HUES48 (cell line): Measurements from ENCODE around the gene PHF14.

Experiments
- H3K27ac ChIP-seq: one replicate; pipeline ENCODE4 v1.7.0; 2013; ENCODE audit warnings: low read depth, low read length, inconsistent platforms
- H3K27me3 ChIP-seq: 2 replicates; pipeline ENCODE4 v1.6.1; 2013; ENCODE audit warnings: mild to moderate bottlenecking, low read length; ENCODE audit not compliant: control insufficient read depth, insufficient read depth
- H3K36me3 ChIP-seq: 2 replicates; pipeline ENCODE4 v1.6.1; 2013; ENCODE audit warnings: low read length; ENCODE audit not compliant: control insufficient read depth, insufficient read depth
- H3K4me1 ChIP-seq: 2 replicates; pipeline ENCODE4 v1.6.1; 2013; ENCODE audit warnings: mild to moderate bottlenecking, low read length; ENCODE audit not compliant: control insufficient read depth, insufficient read depth
- H3K4me3 ChIP-seq: 2 replicates; pipeline ENCODE4 v1.5.1; 2013; ENCODE audit warnings: mild to moderate bottlenecking, low read depth, low read length
- H3K9ac ChIP-seq: 2 replicates; pipeline ENCODE4 v1.6.1; 2013; ENCODE audit warnings: mild to moderate bottlenecking, low read depth, low read length, moderate library complexity
- H3K9me3 ChIP-seq: 2 replicates; pipeline ENCODE4 v1.6.1; 2013; ENCODE audit warnings: low read length; ENCODE audit not compliant: control insufficient read depth, insufficient read depth

Gene PHF14

GRCh38 chr7:11175371-11175770 lies 201.7 kb downstream of the PHF14 start:
- H3K9ac ChIP-seq = no peak overlapping the region
- H3K4me3 ChIP-seq = no peak overlapping the region
- no peaks in the 10 kb centered on the region for H3K4me1 ChIP-seq
- H3K27me3 ChIP-seq = no peaks in the 10 kb centered on the region
- no peaks in the 10 kb centered on the region for H3K36me3 ChIP-seq
- H3K27ac ChIP-seq = no peak overlapping the region
- no peaks in the 10 kb centered on the region for H3K9me3 ChIP-seq

GRCh38 chr7:11175887-11176286 lies 202.2 kb downstream of the PHF14 start:
- H3K27me3 ChIP-seq = peaks cover 3% of the 10 kb centered on the region; the same call in 1 of the 2 replicates
- H3K4me3 ChIP-seq = no peak overlapping the region
- no peak overlapping the region for H3K27ac ChIP-seq

GRCh38 chr7:11176985-11177555 lies 203.4 kb downstream of the PHF14 start:
- no peak overlapping the region for H3K9ac ChIP-seq
- peaks cover 15% of the 10 kb centered on the region for H3K27me3 ChIP-seq
- no peak overlapping the region for H3K27ac ChIP-seq
- H3K36me3 ChIP-seq = no peaks in the 10 kb centered on the region
- no peak overlapping the region for H3K4me3 ChIP-seq
- no peaks in the 10 kb centered on the region for H3K9me3 ChIP-seq
- no peaks in the 10 kb centered on the region for H3K4me1 ChIP-seq

More at GRCh38 chr7:11175887-11176286, 202.2 kb downstream of the PHF14 start:
- Histone ChIP-seq H3K9ac (no peak overlapping the region), H3K36me3 (no peaks in the 10 kb centered on the region), H3K9me3 (no peaks in the 10 kb centered on the region), H3K4me1 (no peaks in the 10 kb centered on the region)

- peaks cover 22% of the 10 kb centered on the region for H3K27me3 ChIP-seq
- no peak overlapping the region for H3K9ac ChIP-seq
- H3K36me3 ChIP-seq = no peaks in the 10 kb centered on the region
- no peaks in the 10 kb centered on the region for H3K4me1 ChIP-seq
- H3K9me3 ChIP-seq = no peaks in the 10 kb centered on the region
- H3K27ac ChIP-seq = no peak overlapping the region
- H3K4me3 ChIP-seq = no peak overlapping the region
Observed at GRCh38 chr7:11177793-11178192, 204.1 kb downstream of the PHF14 start.

- Histone ChIP-seq H3K36me3 (no peaks in the 10 kb centered on the region), H3K4me1 (peaks cover 9% of the 10 kb centered on the region), H3K27me3 (peaks cover 59% of the 10 kb centered on the region), H3K9me3 (peaks cover 10% of the 10 kb centered on the region), H3K4me3 (no peak overlapping the region), H3K27ac (no peak overlapping the region), H3K9ac (no peak overlapping the region)
Observed at GRCh38 chr7:11181590-11181989, 207.9 kb downstream of the PHF14 start.

GRCh38 chr7:11182736-11183135 lies 209.1 kb downstream of the PHF14 start:
- H3K9me3 ChIP-seq = peaks cover 10% of the 10 kb centered on the region
- H3K27ac ChIP-seq = no peak overlapping the region
- H3K27me3 ChIP-seq = peaks cover 70% of the 10 kb centered on the region
- no peak overlapping the region for H3K9ac ChIP-seq
- no peak overlapping the region for H3K4me3 ChIP-seq
- peaks cover 9% of the 10 kb centered on the region for H3K4me1 ChIP-seq
- H3K36me3 ChIP-seq = no peaks in the 10 kb centered on the region

GRCh38 chr7:11185179-11185815 lies 211.6 kb downstream of the PHF14 start:
- Histone ChIP-seq H3K27ac (peak overlapping the region; percentile 61), H3K4me3 (0 out of 2 replicates have a peak overlapping the region, but pooled peaks have one; percentile 0), H3K9ac (no peak overlapping the region), H3K36me3 (no peaks in the 10 kb centered on the region), H3K27me3 (peaks cover 84% of the 10 kb centered on the region), H3K9me3 (peaks cover 10% of the 10 kb centered on the region), H3K4me1 (peaks cover 17% of the 10 kb centered on the region)

- H3K4me3 ChIP-seq = 0 out of 2 replicates have a peak overlapping the region, but pooled peaks have one; percentile 1
- H3K27ac ChIP-seq = peak overlapping the region; percentile 15
- H3K9ac ChIP-seq = no peak overlapping the region; the same call in 1 of the 2 replicates
- no peaks in the 10 kb centered on the region for H3K36me3 ChIP-seq
- peaks cover 75% of the 10 kb centered on the region for H3K27me3 ChIP-seq
- H3K4me1 ChIP-seq = peaks cover 48% of the 10 kb centered on the region
- H3K9me3 ChIP-seq = peaks cover 10% of the 10 kb centered on the region
Observed at GRCh38 chr7:11188529-11189310, 215.0 kb downstream of the PHF14 start.

- Histone ChIP-seq H3K4me3 (no peak overlapping the region), H3K9ac (no peak overlapping the region), H3K9me3 (no peaks in the 10 kb centered on the region), H3K27ac (peak overlapping the region; percentile 21), H3K36me3 (no peaks in the 10 kb centered on the region), H3K4me1 (peaks cover 49% of the 10 kb centered on the region), H3K27me3 (peaks cover 64% of the 10 kb centered on the region)
Observed at GRCh38 chr7:11191081-11191480, 217.4 kb downstream of the PHF14 start.

- Histone ChIP-seq H3K4me3 (no peak overlapping the region), H3K9ac (no peak overlapping the region), H3K27ac (peak overlapping the region; percentile 59)
Observed at GRCh38 chr7:11191574-11192220, 218.0 kb downstream of the PHF14 start.

More at GRCh38 chr7:11191574-11192220, 218.0 kb downstream of the PHF14 start:
- Histone ChIP-seq H3K36me3 (no peaks in the 10 kb centered on the region), H3K27me3 (peaks cover 58% of the 10 kb centered on the region), H3K4me1 (peaks cover 52% of the 10 kb centered on the region), H3K9me3 (no peaks in the 10 kb centered on the region)
